ENCODE data around the gene FEM1C.
"Not testable (repeated sequence)": the region's sequence is repeated elsewhere in the genome, so short reads cannot be mapped to it uniquely, and the experiment has no call there.

Gene FEM1C

GRCh38 chr5:115479166-115479873 is 65.3 kb downstream of the FEM1C start:
- not testable (repeated sequence) for DNase-seq (ENCODE audit: low read depth in 1 of 2, low spot score in 1 of 2)

- DNase-seq (ENCODE audit: low read depth in 1 of 2, low spot score in 1 of 2) = no peak
Observed at GRCh38 chr5:115478281-115478680, 66.3 kb downstream of the FEM1C start.

- DNase-seq (ENCODE audit: low read depth in 1 of 2, low spot score in 1 of 2) = no peak
Observed at GRCh38 chr5:115477581-115477980, 67.0 kb downstream of the FEM1C start.

- no peak for DNase-seq (ENCODE audit: low read depth in 1 of 2, low spot score in 1 of 2)
Observed at GRCh38 chr5:115475788-115476187, 68.8 kb downstream of the FEM1C start.

GRCh38 chr5:115472271-115473025 is 72.1 kb downstream of the FEM1C start:
- DNase-seq (ENCODE audit: low read depth in 1 of 2, low spot score in 1 of 2) = no peak

GRCh38 chr5:115471345-115472063 is 73.1 kb downstream of the FEM1C start:
- no peak for DNase-seq (ENCODE audit: low read depth in 1 of 2, low spot score in 1 of 2)

- DNase-seq (ENCODE audit: low read depth in 1 of 2, low spot score in 1 of 2) = no peak
Observed at GRCh38 chr5:115470921-115471320, 73.7 kb downstream of the FEM1C start.
